Uterus (tissue), 2 donors: ENCODE measurements around the gene MOV10.

Experiments
- POLR2A ChIP-seq, 2 donors: fragments of 450-650 bp; IDR thresholded peaks; one replicate each; pipeline ENCODE4 v1.6.1; 2016; ENCODE audit warnings: antibody characterized with exemption in 2 of 2, mild to moderate bottlenecking in 1 of 2, moderate library complexity in 1 of 2
- TF ChIP-seq, protein P1 (sequence below), 4 experiments: fragments of 200-600 bp in 2 of 4; fragments of 450-650 bp in 2 of 4; sonication (generic) in 2 of 4; IDR thresholded peaks; one replicate each; pipeline ENCODE4 v1.5.1; 2016 to 2019; ENCODE audit warnings: antibody characterized with exemption in 4 of 4, mild to moderate bottlenecking in 2 of 4, moderate library complexity in 1 of 4

DNA sequence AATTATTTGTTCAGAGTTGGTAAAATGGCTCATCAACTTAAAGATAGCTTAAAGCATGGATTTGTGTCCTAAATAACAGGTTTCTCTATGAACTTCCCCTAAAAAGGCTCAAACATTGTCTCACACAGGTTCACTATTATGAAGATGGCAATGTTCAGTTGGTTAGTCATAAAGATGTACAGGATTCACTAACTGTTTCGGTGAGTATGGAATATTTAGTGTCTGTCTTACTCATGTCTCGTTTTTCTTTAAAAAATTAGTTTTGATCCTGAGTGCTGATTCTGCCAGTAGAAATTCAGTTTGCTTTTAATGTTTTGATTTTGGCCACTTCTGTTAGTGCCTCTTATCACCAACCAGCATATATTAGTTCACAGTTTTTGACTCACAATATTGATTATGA lies 7.5 kb upstream of the MOV10 start:
- TF ChIP-seq, protein P1, sequence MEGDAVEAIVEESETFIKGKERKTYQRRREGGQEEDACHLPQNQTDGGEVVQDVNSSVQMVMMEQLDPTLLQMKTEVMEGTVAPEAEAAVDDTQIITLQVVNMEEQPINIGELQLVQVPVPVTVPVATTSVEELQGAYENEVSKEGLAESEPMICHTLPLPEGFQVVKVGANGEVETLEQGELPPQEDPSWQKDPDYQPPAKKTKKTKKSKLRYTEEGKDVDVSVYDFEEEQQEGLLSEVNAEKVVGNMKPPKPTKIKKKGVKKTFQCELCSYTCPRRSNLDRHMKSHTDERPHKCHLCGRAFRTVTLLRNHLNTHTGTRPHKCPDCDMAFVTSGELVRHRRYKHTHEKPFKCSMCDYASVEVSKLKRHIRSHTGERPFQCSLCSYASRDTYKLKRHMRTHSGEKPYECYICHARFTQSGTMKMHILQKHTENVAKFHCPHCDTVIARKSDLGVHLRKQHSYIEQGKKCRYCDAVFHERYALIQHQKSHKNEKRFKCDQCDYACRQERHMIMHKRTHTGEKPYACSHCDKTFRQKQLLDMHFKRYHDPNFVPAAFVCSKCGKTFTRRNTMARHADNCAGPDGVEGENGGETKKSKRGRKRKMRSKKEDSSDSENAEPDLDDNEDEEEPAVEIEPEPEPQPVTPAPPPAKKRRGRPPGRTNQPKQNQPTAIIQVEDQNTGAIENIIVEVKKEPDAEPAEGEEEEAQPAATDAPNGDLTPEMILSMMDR (IDR thresholded peaks at IDR 0.05) = no peak
- no peak for TF ChIP-seq POLR2A (IDR thresholded peaks at IDR 0.05)
